IPS-20b (cell line): ENCODE measurements around the gene PCDH9.

Source experiments
- H3K27ac ChIP-seq: one replicate; pipeline ENCODE4 v1.5.1; 2013; ENCODE audit warnings: low read length
- H3K27me3 ChIP-seq: 2 replicates; pipeline ENCODE4 v1.6.1; 2013; ENCODE audit warnings: mild to moderate bottlenecking, low read length, inconsistent platforms; ENCODE audit not compliant: insufficient read depth
- H3K36me3 ChIP-seq: 2 replicates; pipeline ENCODE4 v1.6.1; 2013; ENCODE audit warnings: low read depth, mild to moderate bottlenecking, inconsistent platforms, low read length, moderate library complexity; ENCODE audit not compliant: insufficient read depth
- H3K4me1 ChIP-seq: 2 replicates; pipeline ENCODE4 v1.6.1; 2013; ENCODE audit warnings: mild to moderate bottlenecking, control low read depth, inconsistent platforms, low read length, moderate library complexity; ENCODE audit not compliant: insufficient read depth
- H3K4me3 ChIP-seq: 2 replicates; pipeline ENCODE4 v1.5.1; 2013; ENCODE audit warnings: mild to moderate bottlenecking, low read length, inconsistent platforms
- H3K9ac ChIP-seq: 2 replicates; pipeline ENCODE4 v1.6.1; 2013; ENCODE audit warnings: low read depth, mild to moderate bottlenecking, inconsistent platforms, low read length, moderate library complexity
- H3K9me3 ChIP-seq: 2 replicates; pipeline ENCODE4 v1.6.1; 2013; ENCODE audit warnings: mild to moderate bottlenecking, low read depth, low read length, inconsistent platforms; ENCODE audit not compliant: insufficient read depth

Gene PCDH9

DNA sequence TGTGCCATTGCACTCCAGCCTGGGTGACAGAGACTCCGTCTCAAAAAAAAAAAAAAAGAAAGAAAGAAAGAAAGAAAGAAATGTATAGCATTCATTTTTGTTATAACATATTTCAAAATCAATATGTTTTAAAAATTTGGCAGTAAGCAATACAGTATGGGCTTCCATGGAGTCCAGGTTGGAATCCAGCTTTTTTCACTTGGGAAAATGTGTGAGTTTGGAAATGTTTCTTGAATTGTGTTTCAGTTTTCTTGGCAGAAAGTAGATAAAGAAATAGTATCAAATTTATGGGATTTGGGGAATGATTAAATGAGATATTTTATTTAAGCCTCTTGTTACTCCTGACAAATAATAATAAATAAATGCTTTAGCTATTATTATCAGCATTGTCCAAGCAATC is 225.6 kb downstream of the PCDH9 start:
- Histone ChIP-seq H3K9ac (no peak overlapping the region), H3K4me1 (peaks cover 4% of the 10 kb centered on the region; the same call in 1 of the 2 replicates), H3K4me3 (no peak overlapping the region), H3K27ac (no peak overlapping the region), H3K9me3 (no peaks in the 10 kb centered on the region), H3K27me3 (no peaks in the 10 kb centered on the region), H3K36me3 (no peaks in the 10 kb centered on the region)

DNA sequence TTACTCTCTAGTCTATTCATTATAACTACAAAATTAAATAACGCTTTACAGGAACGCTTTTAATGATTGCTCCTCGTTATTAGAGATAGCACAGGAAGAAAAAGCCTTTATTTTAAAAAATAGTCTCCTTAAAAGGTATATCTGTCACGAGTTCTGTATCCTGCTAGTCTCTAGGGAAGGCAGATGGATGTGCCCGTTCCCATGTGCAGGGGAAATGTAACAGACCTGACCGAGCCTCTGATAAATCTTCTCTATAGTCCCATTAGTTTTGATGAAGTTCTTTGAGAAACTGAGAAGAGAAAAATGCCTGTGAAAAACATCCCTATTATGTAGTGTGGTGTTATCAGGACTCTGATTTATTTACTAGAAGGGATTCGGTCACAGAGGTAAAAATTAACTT is 226.4 kb downstream of the PCDH9 start:
- Histone ChIP-seq H3K27me3 (no peaks in the 10 kb centered on the region), H3K9me3 (no peaks in the 10 kb centered on the region), H3K4me3 (no peak overlapping the region), H3K4me1 (no peaks in the 10 kb centered on the region), H3K27ac (no peak overlapping the region), H3K9ac (no peak overlapping the region), H3K36me3 (no peaks in the 10 kb centered on the region)

DNA sequence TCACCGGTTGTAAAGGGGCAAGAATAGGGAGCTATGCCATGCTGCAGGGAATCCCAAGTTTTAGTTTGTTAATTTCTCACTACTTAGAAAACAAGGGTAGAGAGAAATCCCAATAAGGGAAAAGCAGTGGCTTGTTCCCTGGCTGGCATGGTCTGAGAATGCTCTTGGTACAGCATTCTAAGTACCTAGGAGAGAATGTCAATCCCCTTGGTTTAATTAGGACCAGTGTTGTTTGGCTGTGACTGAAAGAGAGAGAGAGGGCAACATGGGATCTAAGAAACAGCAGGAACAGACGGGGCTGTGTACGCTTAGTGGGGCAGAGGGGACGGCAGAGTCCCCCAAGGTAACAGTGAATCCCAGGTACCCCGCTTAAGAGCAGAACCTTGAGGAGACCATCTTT is 228.8 kb downstream of the PCDH9 start:
- H3K4me1 ChIP-seq = no peaks in the 10 kb centered on the region
- no peak overlapping the region for H3K9ac ChIP-seq
- H3K4me3 ChIP-seq = no peak overlapping the region
- H3K9me3 ChIP-seq = no peaks in the 10 kb centered on the region
- H3K27ac ChIP-seq = no peak overlapping the region
- H3K36me3 ChIP-seq = no peaks in the 10 kb centered on the region
- H3K27me3 ChIP-seq = no peaks in the 10 kb centered on the region

DNA sequence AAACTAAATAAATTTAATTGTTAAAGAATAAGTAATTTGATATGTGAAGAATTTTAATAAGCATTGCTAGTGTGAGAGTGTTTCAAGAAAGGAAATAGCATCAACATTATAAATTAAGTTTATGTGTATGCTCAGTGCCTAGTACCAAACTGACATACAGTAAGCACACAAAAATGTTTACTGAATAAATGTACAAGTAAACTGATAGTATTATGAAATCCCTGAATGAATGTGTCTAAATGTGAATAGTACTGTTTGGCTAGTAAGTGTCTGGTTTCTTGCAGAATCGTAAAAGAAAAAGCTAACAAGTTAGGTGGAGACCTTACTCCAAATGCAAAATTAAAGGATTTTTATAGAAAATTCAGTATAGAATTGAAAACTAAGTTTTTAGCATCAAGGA is 233.6 kb downstream of the PCDH9 start:
- Histone ChIP-seq H3K27me3 (no peaks in the 10 kb centered on the region), H3K36me3 (no peaks in the 10 kb centered on the region), H3K4me1 (peaks cover 6% of the 10 kb centered on the region; the same call in 1 of the 2 replicates), H3K9ac (no peak overlapping the region), H3K27ac (no peak overlapping the region), H3K4me3 (no peak overlapping the region), H3K9me3 (no peaks in the 10 kb centered on the region)

DNA sequence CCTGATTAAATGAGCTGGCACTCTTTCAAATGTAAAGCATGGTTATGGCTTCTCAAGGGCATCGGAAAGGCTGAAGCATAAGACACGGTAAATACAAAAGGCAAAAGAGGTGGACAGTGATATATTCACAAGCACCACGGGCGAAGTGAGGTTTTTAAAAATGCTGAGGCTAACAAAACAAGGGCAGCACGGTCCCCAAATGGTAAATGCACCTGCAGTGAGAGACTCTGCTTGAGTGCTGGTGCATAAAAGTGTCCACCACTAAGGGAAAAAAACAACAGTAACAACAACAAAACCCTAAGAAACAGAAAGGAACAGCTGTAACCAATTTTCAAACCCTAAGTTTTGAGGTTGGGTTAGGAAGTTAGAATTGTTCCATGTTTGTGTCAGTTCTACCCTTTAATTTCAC is 234.9 kb downstream of the PCDH9 start:
- Histone ChIP-seq H3K27me3 (no peaks in the 10 kb centered on the region), H3K36me3 (no peaks in the 10 kb centered on the region), H3K9ac (no peak overlapping the region), H3K9me3 (no peaks in the 10 kb centered on the region), H3K4me3 (no peak overlapping the region), H3K27ac (no peak overlapping the region), H3K4me1 (peaks cover 6% of the 10 kb centered on the region; the same call in 1 of the 2 replicates)

DNA sequence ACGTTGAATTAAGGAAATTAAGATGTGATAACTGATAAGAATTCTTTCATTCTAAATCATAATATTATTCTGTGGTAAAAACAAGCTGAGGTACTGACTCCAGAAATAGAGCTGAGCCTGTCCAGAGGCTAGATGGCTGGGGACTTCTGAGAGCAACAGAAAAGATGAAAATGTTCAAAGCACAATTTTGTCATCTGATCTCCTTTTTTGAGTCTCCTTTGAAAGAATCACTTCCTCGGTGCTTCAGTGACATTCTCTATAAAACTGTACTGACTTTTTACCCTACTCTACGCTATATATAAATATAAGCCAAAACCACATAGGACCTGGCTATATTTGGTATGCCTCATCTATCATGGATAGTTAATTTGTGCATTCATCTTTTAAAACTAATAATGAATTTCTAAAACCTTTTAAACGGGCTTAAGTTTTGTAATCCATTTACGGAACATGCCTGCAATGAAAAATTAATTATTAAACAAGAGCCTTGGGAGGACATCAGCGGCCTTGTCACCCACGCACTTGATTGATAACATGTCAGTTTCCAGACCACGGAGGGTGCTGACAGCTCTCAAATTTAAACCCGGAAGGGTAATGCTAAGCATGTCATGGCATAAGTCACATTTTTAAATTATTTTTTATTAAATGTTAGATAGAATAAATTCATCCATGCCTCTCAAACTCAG is 235.5 kb downstream of the PCDH9 start:
- no peak overlapping the region for H3K4me3 ChIP-seq
- H3K36me3 ChIP-seq = no peaks in the 10 kb centered on the region
- H3K9ac ChIP-seq = no peak overlapping the region
- H3K4me1 ChIP-seq = peaks cover 6% of the 10 kb centered on the region; the same call in 1 of the 2 replicates
- no peaks in the 10 kb centered on the region for H3K27me3 ChIP-seq
- H3K27ac ChIP-seq = no peak overlapping the region
- H3K9me3 ChIP-seq = no peaks in the 10 kb centered on the region

DNA sequence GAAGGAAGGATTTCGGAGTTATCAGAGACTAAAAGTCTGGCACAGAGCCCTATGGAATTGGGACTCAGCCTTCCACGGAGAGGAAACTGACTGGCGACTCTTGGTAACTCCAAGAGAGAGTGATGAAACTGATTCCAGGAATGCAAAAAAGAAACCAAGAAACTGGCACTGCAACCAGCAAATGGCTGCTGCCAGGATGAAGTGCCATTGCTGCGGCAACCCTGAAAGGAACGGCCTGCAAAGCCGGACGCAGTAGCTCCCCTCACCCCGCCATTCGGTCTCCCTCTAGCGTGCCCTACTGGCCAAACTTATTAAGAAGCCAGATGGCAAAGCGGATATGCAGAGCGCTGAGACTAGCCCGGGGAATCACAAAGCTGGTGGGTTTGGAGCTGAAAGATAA is 236.0 kb downstream of the PCDH9 start:
- H3K27ac ChIP-seq = no peak overlapping the region

DNA sequence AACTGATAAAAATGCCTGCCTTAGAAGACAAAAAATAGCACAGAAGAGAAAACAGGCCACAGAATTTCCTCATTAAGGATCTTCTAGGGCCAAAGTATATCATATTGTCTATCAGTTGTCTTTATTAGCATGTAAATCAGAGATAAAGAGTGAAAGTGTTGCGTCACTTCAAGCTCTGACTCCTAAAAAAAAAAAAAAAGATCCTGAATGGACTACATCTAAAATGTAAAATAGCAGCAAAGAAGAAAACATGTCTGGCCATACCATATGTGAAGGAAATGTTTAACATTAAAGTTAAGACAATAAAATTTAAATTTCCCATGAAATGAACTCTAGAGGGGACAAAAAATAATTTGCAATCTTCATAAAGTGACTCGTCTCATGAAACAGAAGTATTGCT is 237.4 kb downstream of the PCDH9 start:
- Histone ChIP-seq H3K27ac (no peak overlapping the region), H3K27me3 (no peaks in the 10 kb centered on the region), H3K4me1 (peaks cover 6% of the 10 kb centered on the region; the same call in 1 of the 2 replicates), H3K9me3 (no peaks in the 10 kb centered on the region), H3K36me3 (no peaks in the 10 kb centered on the region), H3K4me3 (no peak overlapping the region), H3K9ac (no peak overlapping the region)

More for the DNA sequence above, 236.0 kb downstream of the PCDH9 start:
- H3K4me3 ChIP-seq = peak overlapping the region; percentile 52
- H3K9me3 ChIP-seq = no peaks in the 10 kb centered on the region
- no peaks in the 10 kb centered on the region for H3K36me3 ChIP-seq
- no peaks in the 10 kb centered on the region for H3K27me3 ChIP-seq
- peak overlapping the region; percentile 54; the same call in 1 of the 2 replicates for H3K9ac ChIP-seq
- peaks cover 6% of the 10 kb centered on the region; the same call in 1 of the 2 replicates for H3K4me1 ChIP-seq

DNA sequence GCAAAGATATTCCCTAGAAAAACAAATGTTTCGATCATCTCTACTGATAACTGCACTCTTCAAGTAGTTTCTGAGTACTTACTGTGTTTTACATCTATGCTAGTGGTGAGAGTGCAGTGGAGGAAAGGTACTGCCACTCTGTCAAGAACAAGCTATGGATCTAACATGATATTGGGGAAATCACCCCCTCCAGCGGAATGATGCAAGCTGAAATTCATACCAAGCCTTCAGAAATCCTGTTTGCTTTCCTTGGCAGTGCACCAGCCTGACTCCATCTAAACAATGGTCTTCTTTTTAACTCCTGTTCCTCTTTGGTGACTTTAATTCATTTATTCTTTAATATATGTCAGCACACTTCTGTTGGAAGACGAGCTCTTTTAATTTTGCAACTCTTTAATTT is 238.0 kb downstream of the PCDH9 start:
- H3K4me1 ChIP-seq = peaks cover 6% of the 10 kb centered on the region; the same call in 1 of the 2 replicates
- no peak overlapping the region for H3K4me3 ChIP-seq
- no peaks in the 10 kb centered on the region for H3K9me3 ChIP-seq
- H3K9ac ChIP-seq = no peak overlapping the region
- H3K27me3 ChIP-seq = no peaks in the 10 kb centered on the region
- H3K27ac ChIP-seq = no peak overlapping the region
- H3K36me3 ChIP-seq = no peaks in the 10 kb centered on the region

DNA sequence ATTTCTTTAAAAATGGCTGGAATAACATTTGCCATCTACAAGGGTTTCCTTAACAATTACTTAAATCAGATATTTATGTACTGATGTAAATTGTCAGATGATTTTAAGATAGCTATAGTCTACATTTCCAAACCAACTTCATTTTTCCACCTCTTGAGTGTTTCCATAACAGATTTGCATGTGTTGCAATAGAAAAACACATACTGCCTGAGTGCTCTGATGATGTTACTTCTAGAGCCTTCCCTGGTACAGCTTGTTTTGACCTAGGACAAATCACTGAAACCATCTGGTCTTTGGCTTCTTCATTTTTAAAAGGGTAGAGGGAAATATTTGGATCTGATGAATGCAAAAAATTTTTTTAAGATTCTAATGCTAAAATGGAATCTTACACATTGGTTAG is 245.9 kb downstream of the PCDH9 start:
- H3K27ac ChIP-seq = no peak overlapping the region
- H3K4me3 ChIP-seq = no peak overlapping the region
- H3K36me3 ChIP-seq = no peaks in the 10 kb centered on the region
- H3K9ac ChIP-seq = no peak overlapping the region
- H3K4me1 ChIP-seq = no peaks in the 10 kb centered on the region
- H3K27me3 ChIP-seq = no peaks in the 10 kb centered on the region
- H3K9me3 ChIP-seq = no peaks in the 10 kb centered on the region

DNA sequence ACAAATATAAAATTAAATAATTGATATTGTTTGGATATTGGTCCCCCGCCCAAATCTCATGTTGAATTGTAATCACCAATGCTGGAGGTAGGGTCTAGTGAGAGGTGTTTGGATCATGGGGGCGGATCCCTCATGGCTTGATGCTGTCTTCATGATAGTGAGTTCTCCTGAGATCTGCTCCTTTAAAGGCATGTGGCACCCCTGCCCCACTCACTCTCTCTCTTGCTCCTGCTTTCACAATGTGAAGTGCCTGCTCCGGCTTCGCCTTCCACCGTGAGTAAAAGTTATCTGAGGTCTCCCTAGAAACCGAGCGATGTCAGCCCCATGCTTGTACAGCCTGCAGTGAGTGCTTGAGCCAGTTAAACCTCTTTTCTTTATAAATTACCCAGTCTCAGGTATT is 248.2 kb downstream of the PCDH9 start:
- Histone ChIP-seq H3K4me1 (no peaks in the 10 kb centered on the region), H3K4me3 (no peak overlapping the region), H3K27ac (no peak overlapping the region), H3K27me3 (no peaks in the 10 kb centered on the region), H3K9me3 (no peaks in the 10 kb centered on the region), H3K9ac (no peak overlapping the region), H3K36me3 (no peaks in the 10 kb centered on the region)

DNA sequence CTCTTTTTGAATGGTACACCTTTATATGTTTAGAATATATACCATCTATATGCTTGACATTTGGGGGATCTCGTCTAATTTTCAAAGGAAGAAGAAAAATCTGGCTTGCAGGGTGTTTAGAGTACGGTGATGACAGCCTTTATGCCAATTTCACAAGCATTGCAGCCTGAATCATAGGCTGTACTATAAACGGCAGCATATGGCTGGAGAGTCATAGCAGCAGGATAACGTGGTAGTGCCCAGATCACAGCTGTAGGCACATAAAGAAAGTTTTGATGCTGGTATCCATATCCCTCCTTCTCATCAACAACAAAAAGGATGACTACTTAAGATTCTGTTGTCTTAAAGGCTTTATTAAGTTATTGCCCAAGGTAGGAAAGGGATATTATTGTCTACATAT is 253.0 kb downstream of the PCDH9 start:
- H3K27ac ChIP-seq = no peak overlapping the region
- no peaks in the 10 kb centered on the region for H3K4me1 ChIP-seq
- H3K9ac ChIP-seq = no peak overlapping the region
- H3K27me3 ChIP-seq = no peaks in the 10 kb centered on the region
- H3K9me3 ChIP-seq = no peaks in the 10 kb centered on the region
- no peaks in the 10 kb centered on the region for H3K36me3 ChIP-seq
- H3K4me3 ChIP-seq = no peak overlapping the region
